A673 (cell line): Measurements from ENCODE around the gene BAZ1A. TPM values are rescaled to one million over a fixed set of nuclear protein-coding genes. Genes with fewer than 3 reads are reported as not detected.

Experiments used
- BruUV-seq: library from RNA; stranded (reverse); fragments of 400-500 nt; replicated peaks from 2 replicates; lab custom pipeline; 2021; lab: Mats Ljungman, UMichigan
- CTCF ChIA-PET: fragments of 300-600 bp; sonication (Branson Sonifier 250); formaldehyde crosslinking; loops from one replicate; lab custom pipeline; 2022; ENCODE audit warnings: antibody characterized with exemption; lab: Charles Lee
- POLR2A ChIA-PET: fragments of 300-600 bp; sonication (Branson Sonifier 250); formaldehyde crosslinking; loops from one replicate; lab custom pipeline; 2022; ENCODE audit warnings: antibody characterized with exemption; ENCODE audit not compliant: low non-redundant PET; lab: Charles Lee
- DNase-seq: peaks from one replicate; pipeline ENCODE4 v3.0.0-alpha.2; 2015; ENCODE audit warnings: low spot score
- H3K27ac ChIP-seq: fragments of 200-600 bp; sonication (generic); 2 replicates; pipeline ENCODE4 v1.5.1; 2016; ENCODE audit warnings: mixed run types, low read depth, mild to moderate bottlenecking, mixed read lengths, antibody characterized with exemption, low read length; ENCODE audit not compliant: poor library complexity, severe bottlenecking
- H3K27me3 ChIP-seq: fragments of 200-600 bp; sonication (generic); replicated peaks from 2 replicates; pipeline ENCODE4 v1.6.1; 2017; ENCODE audit warnings: mixed run types, low read depth, mild to moderate bottlenecking, mixed read lengths, antibody characterized with exemption, low read length; ENCODE audit not compliant: insufficient read depth, poor library complexity
- H3K36me3 ChIP-seq: fragments of 200-600 bp; sonication (generic); 2 replicates; pipeline ENCODE4 v1.6.1; 2016; ENCODE audit warnings: mixed run types, mild to moderate bottlenecking, mixed read lengths, antibody characterized with exemption, low read length; ENCODE audit not compliant: insufficient read depth, poor library complexity, severe bottlenecking
- H3K4me1 ChIP-seq: fragments of 200-600 bp; sonication (generic); 2 replicates; pipeline ENCODE4 v1.6.1; 2017; ENCODE audit warnings: mixed run types, mild to moderate bottlenecking, mixed read lengths, antibody characterized with exemption, low read length; ENCODE audit not compliant: insufficient read depth, poor library complexity, severe bottlenecking
- H3K4me3 ChIP-seq: fragments of 200-600 bp; sonication (generic); 2 replicates; pipeline ENCODE4 v1.5.1; 2016; ENCODE audit warnings: low read depth, mixed run types, mild to moderate bottlenecking, mixed read lengths, low read length; ENCODE audit not compliant: poor library complexity, severe bottlenecking
- H3K9me3 ChIP-seq: fragments of 200-600 bp; sonication (generic); 2 replicates; pipeline ENCODE4 v1.6.1; 2016; ENCODE audit warnings: mixed run types, low read depth, mild to moderate bottlenecking, mixed read lengths, antibody characterized with exemption, low read length; ENCODE audit not compliant: poor library complexity, severe bottlenecking
- EZH2 ChIP-seq: fragments of 200-600 bp; sonication (generic); IDR thresholded peaks from 2 replicates; pipeline ENCODE4 v1.6.1; 2017; ENCODE audit warnings: borderline replicate concordance, low read depth, mild to moderate bottlenecking, mixed read lengths, antibody characterized with exemption, low read length; ENCODE audit not compliant: poor library complexity, severe bottlenecking
- intact Hi-C: fragments of 100-400 bp; cut with micrococcal nuclease; formaldehyde crosslinking; loops from one replicate; pipeline ENCODE4 v1.10.0; 2022; ENCODE audit not compliant: unreplicated experiment
- total RNA-seq: library from RNA; stranded (reverse); gene quantifications from 2 replicates; pipeline ENCODE4 v1.2.3, GENCODE V29; 2021
- TF ChIP-seq, protein P1 (sequence below): fragments of 300-800, 200-600 bp; sonication (generic); conservative IDR thresholded peaks from 2 replicates; pipeline ENCODE4 v1.5.1; 2017; ENCODE audit warnings: low read depth, mild to moderate bottlenecking, antibody characterized with exemption, low read length, moderate library complexity, mixed read lengths

Gene BAZ1A
- total RNA-seq, 1 experiment from 2014 or later = 70.3 TPM

DNA sequence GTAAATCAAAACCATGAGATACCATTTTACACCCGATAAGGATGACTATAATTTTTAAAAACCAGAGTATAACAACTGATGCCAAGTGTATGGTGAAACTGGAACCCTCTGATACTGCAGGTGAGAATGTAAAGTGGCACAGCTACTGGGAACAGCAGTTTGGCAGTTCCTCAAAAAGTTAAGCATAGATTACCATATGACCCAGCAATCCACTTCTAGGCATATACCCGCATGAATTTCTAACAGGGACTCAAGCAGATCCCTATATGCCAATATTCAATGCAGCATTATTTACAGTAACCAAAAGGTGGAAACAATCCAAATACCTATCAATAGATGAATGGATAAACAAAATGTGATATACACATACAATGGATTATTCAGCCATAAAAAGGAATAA, 57.4 kb downstream of the BAZ1A start:
- Histone ChIP-seq H3K4me3 (no peak overlapping the region), H3K27me3 (no peaks in the 10 kb centered on the region), H3K4me1 (no peaks in the 10 kb centered on the region), H3K9me3 (no peaks in the 10 kb centered on the region), H3K27ac (no peak overlapping the region), H3K36me3 (peaks cover 8% of the 10 kb centered on the region)
- CTCF ChIA-PET = no interaction called here
- DNase-seq = no peak
- POLR2A ChIA-PET = no interaction called here
- TF ChIP-seq, protein P1, sequence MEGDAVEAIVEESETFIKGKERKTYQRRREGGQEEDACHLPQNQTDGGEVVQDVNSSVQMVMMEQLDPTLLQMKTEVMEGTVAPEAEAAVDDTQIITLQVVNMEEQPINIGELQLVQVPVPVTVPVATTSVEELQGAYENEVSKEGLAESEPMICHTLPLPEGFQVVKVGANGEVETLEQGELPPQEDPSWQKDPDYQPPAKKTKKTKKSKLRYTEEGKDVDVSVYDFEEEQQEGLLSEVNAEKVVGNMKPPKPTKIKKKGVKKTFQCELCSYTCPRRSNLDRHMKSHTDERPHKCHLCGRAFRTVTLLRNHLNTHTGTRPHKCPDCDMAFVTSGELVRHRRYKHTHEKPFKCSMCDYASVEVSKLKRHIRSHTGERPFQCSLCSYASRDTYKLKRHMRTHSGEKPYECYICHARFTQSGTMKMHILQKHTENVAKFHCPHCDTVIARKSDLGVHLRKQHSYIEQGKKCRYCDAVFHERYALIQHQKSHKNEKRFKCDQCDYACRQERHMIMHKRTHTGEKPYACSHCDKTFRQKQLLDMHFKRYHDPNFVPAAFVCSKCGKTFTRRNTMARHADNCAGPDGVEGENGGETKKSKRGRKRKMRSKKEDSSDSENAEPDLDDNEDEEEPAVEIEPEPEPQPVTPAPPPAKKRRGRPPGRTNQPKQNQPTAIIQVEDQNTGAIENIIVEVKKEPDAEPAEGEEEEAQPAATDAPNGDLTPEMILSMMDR = no peak
- no peak for TF ChIP-seq EZH2
- BruUV-seq = no TSS peak
- intact Hi-C loops = no loop called here

DNA sequence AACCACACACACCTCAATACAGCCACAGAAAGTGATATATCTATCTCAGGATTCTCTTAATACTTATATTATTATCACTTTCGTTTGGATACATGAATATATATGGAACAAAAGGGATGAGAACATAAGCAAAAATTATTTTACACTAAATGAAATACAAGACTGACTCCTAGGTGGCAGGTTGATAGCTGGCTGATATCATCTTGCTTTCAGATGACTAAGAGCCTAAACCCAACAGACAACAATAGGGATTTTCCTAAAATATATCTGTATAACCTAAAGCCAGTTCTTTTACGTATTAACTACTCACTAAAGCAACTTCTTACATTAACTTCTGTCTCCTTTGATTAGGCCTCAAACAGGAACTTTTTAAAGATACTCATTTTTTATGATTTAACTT, 65.1 kb downstream of the BAZ1A start:
- intact Hi-C loops = no loop called here
- CTCF ChIA-PET = no interaction called here
- H3K4me3 ChIP-seq = no peak overlapping the region
- no peaks in the 10 kb centered on the region for H3K9me3 ChIP-seq
- no peak overlapping the region for H3K27ac ChIP-seq
- no peak for TF ChIP-seq EZH2
- TF ChIP-seq, protein P1 = no peak
- POLR2A ChIA-PET = no interaction called here
- BruUV-seq = no TSS peak
- H3K36me3 ChIP-seq = peaks cover 26% of the 10 kb centered on the region
- H3K4me1 ChIP-seq = no peaks in the 10 kb centered on the region
- no peaks in the 10 kb centered on the region for H3K27me3 ChIP-seq
- no peak for DNase-seq

DNA sequence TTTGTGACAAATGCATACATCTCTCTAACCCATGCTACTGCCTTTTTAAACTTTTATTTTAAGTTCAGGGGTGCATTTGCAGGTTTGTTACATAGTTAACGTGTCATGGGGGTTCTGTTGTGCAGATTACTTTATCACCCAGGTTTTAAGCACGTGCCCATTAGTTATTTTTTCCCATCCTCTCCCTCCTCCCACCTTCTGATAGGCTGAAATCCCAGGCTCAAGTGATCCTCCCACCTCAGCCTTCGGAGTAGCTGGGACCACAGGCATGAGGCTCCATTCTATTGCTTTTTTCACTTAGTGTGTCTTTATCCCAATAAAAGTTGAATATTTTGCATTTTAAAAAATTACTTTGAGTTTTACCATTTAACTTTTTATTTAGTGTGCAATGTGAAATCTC, 68.9 kb downstream of the BAZ1A start:
- ChIA-PET POLR2A (no interaction called here), CTCF (no interaction called here)
- Histone ChIP-seq H3K4me3 (no peak overlapping the region), H3K27ac (no peak overlapping the region), H3K9me3 (no peaks in the 10 kb centered on the region), H3K36me3 (peaks cover 45% of the 10 kb centered on the region), H3K27me3 (no peaks in the 10 kb centered on the region), H3K4me1 (no peaks in the 10 kb centered on the region)
- no peak for TF ChIP-seq EZH2
- TF ChIP-seq, protein P1 = no peak
- no TSS peak for BruUV-seq
- DNase-seq = no peak
- intact Hi-C loops = no loop called here
